Hepatocyte (in vitro differentiated cells): Measurements from ENCODE around the gene KCNQ2. TPM values are rescaled to one million over a fixed set of nuclear protein-coding genes. Genes with fewer than 3 reads are reported as not detected.

Experiments
- DNase-seq: peaks from one replicate; pipeline ENCODE4 v3.0.0-alpha.2; 2016; ENCODE audit warnings: low spot score
- H2AFZ ChIP-seq: fragments of 200-600 bp; sonication (generic); 2 replicates; pipeline ENCODE4 v1.6.0; 2016; ENCODE audit warnings: antibody characterized with exemption, mild to moderate bottlenecking
- H3K27ac ChIP-seq: fragments of 200-600 bp; sonication (generic); 2 replicates; pipeline ENCODE4 v1.5.1; 2016; ENCODE audit warnings: mild to moderate bottlenecking
- H3K27me3 ChIP-seq: fragments of 200-600 bp; sonication (generic); 2 replicates; pipeline ENCODE4 v1.6.1; 2016
- H3K36me3 ChIP-seq: fragments of 200-600 bp; sonication (generic); replicated peaks from 2 replicates; pipeline ENCODE4 v1.5.1; 2016; ENCODE audit warnings: low read depth; ENCODE audit not compliant: insufficient read depth
- H3K4me1 ChIP-seq: fragments of 200-600 bp; sonication (generic); 2 replicates; pipeline ENCODE4 v1.5.1; 2016; ENCODE audit warnings: mild to moderate bottlenecking, moderate library complexity; ENCODE audit not compliant: insufficient read depth
- H3K4me2 ChIP-seq: fragments of 200-600 bp; sonication (generic); 2 replicates; pipeline ENCODE4 v1.6.0; 2016
- H3K4me3 ChIP-seq: fragments of 200-600 bp; sonication (generic); 2 replicates; pipeline ENCODE4 v1.5.1; 2016; ENCODE audit warnings: mild to moderate bottlenecking
- H3K79me2 ChIP-seq: fragments of 200-600 bp; sonication (generic); 2 replicates; pipeline ENCODE4 v1.6.0; 2017; ENCODE audit warnings: mild to moderate bottlenecking
- H3K9me2 ChIP-seq: fragments of 200-600 bp; sonication (generic); replicated peaks from 2 replicates; pipeline ENCODE4 v1.6.0; 2017; ENCODE audit warnings: mild to moderate bottlenecking; ENCODE audit not compliant: insufficient read depth
- H3K9me3 ChIP-seq: fragments of 200-600 bp; sonication (generic); 2 replicates; pipeline ENCODE4 v1.5.1; 2016; ENCODE audit warnings: low read depth, mild to moderate bottlenecking
- H4K20me1 ChIP-seq: fragments of 200-600 bp; sonication (generic); 2 replicates; pipeline ENCODE4 v1.6.0; 2016; ENCODE audit warnings: mild to moderate bottlenecking; ENCODE audit not compliant: insufficient read depth, poor library complexity, severe bottlenecking
- CTCF ChIP-seq: fragments of 200-600 bp; sonication (generic); IDR thresholded peaks from 2 replicates; pipeline ENCODE4 v1.5.1; 2016; ENCODE audit warnings: antibody characterized with exemption, mild to moderate bottlenecking; ENCODE audit not compliant: poor library complexity
- EZH2 ChIP-seq: fragments of 200-600 bp; sonication (generic); IDR thresholded peaks from 2 replicates; pipeline ENCODE4 v1.6.1; 2016; ENCODE audit warnings: antibody characterized with exemption, mild to moderate bottlenecking, borderline replicate concordance
- EZH2phosphoT487 ChIP-seq: fragments of 200-600 bp; sonication (generic); IDR thresholded peaks from one replicate; pipeline ENCODE4 v1.6.1; 2018; ENCODE audit warnings: antibody characterized with exemption, mild to moderate bottlenecking, low read depth, moderate library complexity; ENCODE audit not compliant: unreplicated experiment, severe bottlenecking
- WGBS: methylation state at CpG from one replicate; pipeline ENCODE4 v1.1.6; 2016; ENCODE audit warnings: low lambda C conversion rate; ENCODE audit errors: missing lambda C conversion rate; 5-methylcytosine and 5-hydroxymethylcytosine counted together
- polyA plus RNA-seq: library from polyadenylated mRNA; unstranded; fragments of >200 nt; fragmentation: Nextera tagmentation; extraction: Ambion mirVana; gene quantifications from 2 replicates; pipeline ENCODE4 v1.2.1, GENCODE V29; 2016
- total RNA-seq: library from RNA; depleted of rRNA; stranded (reverse); fragments of >200 nt; gene quantifications from 2 replicates; pipeline ENCODE4 v1.2.3, GENCODE V29; 2014

KCNQ2 gene
- total and polyA plus RNA-seq, 2 experiments from 2014 or later: 3.5 to 5.4 TPM

- Histone ChIP-seq H3K4me3 (no peak overlapping the region), H3K79me2 (no peaks in the 10 kb centered on the region), H2AFZ (no peak overlapping the region), H3K27me3 (peaks cover 52% of the 10 kb centered on the region), H3K36me3 (no peaks in the 10 kb centered on the region), H4K20me1 (no peaks in the 10 kb centered on the region), H3K27ac (no peak overlapping the region), H3K4me1 (no peaks in the 10 kb centered on the region), H3K9me2 (no peaks in the 10 kb centered on the region), H3K9me3 (no peaks in the 10 kb centered on the region), H3K4me2 (no peak overlapping the region)
- DNase-seq: no peak
- 98% methylated on average over 7 of the region's 17 CpGs for WGBS
- no peak for TF ChIP-seq CTCF
- TF ChIP-seq EZH2: no peak
- no peak for TF ChIP-seq EZH2phosphoT487
Measured at GRCh38 chr20:63466861-63467260, 5.6 kb downstream of the KCNQ2 start.

- no peak for TF ChIP-seq EZH2
- no peak for TF ChIP-seq EZH2phosphoT487
- TF ChIP-seq CTCF: no peak
- no peaks in the 10 kb centered on the region for H3K79me2 ChIP-seq
- no peak overlapping the region for H3K4me2 ChIP-seq
- H3K27ac ChIP-seq: no peak overlapping the region
- H3K9me3 ChIP-seq: no peaks in the 10 kb centered on the region
- no peaks in the 10 kb centered on the region for H3K4me1 ChIP-seq
- no peak for DNase-seq
- H4K20me1 ChIP-seq: no peaks in the 10 kb centered on the region
- peaks cover 50% of the 10 kb centered on the region for H3K27me3 ChIP-seq
- no peaks in the 10 kb centered on the region for H3K36me3 ChIP-seq
- H3K9me2 ChIP-seq: no peaks in the 10 kb centered on the region
- WGBS: 96% methylated on average over 44 of the region's 55 CpGs
- H2AFZ ChIP-seq: no peak overlapping the region
- no peak overlapping the region for H3K4me3 ChIP-seq
Measured at GRCh38 chr20:63466250-63466825, 6.1 kb downstream of the KCNQ2 start.

GRCh38 chr20:63465380-63466249 is 6.8 kb downstream of the KCNQ2 start:
- no peaks in the 10 kb centered on the region for H4K20me1 ChIP-seq
- no peak overlapping the region for H3K4me2 ChIP-seq
- no peak for DNase-seq
- no peaks in the 10 kb centered on the region for H3K9me3 ChIP-seq
- peaks cover 46% of the 10 kb centered on the region for H3K27me3 ChIP-seq
- H3K4me1 ChIP-seq: no peaks in the 10 kb centered on the region
- 90% methylated on average over 50 of the region's 56 CpGs for WGBS
- no peaks in the 10 kb centered on the region for H3K36me3 ChIP-seq
- H3K79me2 ChIP-seq: no peaks in the 10 kb centered on the region
- no peak overlapping the region for H3K4me3 ChIP-seq
- TF ChIP-seq CTCF: no peak
- TF ChIP-seq EZH2: no peak
- TF ChIP-seq EZH2phosphoT487: no peak
- no peak overlapping the region for H2AFZ ChIP-seq
- H3K9me2 ChIP-seq: no peaks in the 10 kb centered on the region
- H3K27ac ChIP-seq: no peak overlapping the region
